Prostate gland (tissue), 2 donors: ENCODE data around the gene ZNF222. TPM values are rescaled to one million over a fixed set of nuclear protein-coding genes. Genes with fewer than 3 reads are reported as not detected.

Experiments
- DNase-seq: peaks from one replicate; pipeline ENCODE4 v3.0.0-alpha.2; 2019; ENCODE audit warnings: low spot score
- H3K27ac ChIP-seq, 2 donors: fragments of 200-600 bp; sonication (generic); 2 replicates each; pipeline ENCODE4 v1.5.1; 2017 to 2019
- H3K27me3 ChIP-seq: fragments of 200-600 bp; sonication (generic); replicated peaks from 2 replicates; pipeline ENCODE4 v1.5.1; 2019; ENCODE audit not compliant: insufficient read depth
- H3K36me3 ChIP-seq, 2 donors: fragments of 200-600 bp; sonication (generic); 1 replicate in 1 of 2; 2 replicates in 1 of 2; pipeline versions ENCODE4 v1.5.1 to v1.8.1; 2017 to 2019
- H3K4me1 ChIP-seq: fragments of 200-600 bp; sonication (generic); replicated peaks from 2 replicates; pipeline ENCODE4 v1.5.1; 2019
- H3K4me3 ChIP-seq, 2 donors: fragments of 200-600 bp; sonication (generic); 2 replicates each; pipeline ENCODE4 v1.5.1; 2017 to 2019
- H3K9me3 ChIP-seq: fragments of 200-600 bp; sonication (generic); 2 replicates; pipeline ENCODE4 v1.5.1; 2017
- POLR2A ChIP-seq: fragments of 450-650 bp; IDR thresholded peaks from one replicate; pipeline ENCODE4 v1.6.1; 2016; ENCODE audit warnings: antibody characterized with exemption, mild to moderate bottlenecking
- POLR2AphosphoS5 ChIP-seq: sonication (generic); formaldehyde crosslinking; IDR thresholded peaks from one replicate; pipeline ENCODE4 v1.6.1; 2017; ENCODE audit warnings: antibody characterized with exemption
- WGBS: methylation state at CpG from one replicate; pipeline ENCODE4 v1.1.5; 2018; 5-methylcytosine and 5-hydroxymethylcytosine counted together
- intact Hi-C: fragments of 100-400 bp; cut with DNase I; formaldehyde crosslinking; loops from one replicate; pipeline ENCODE4 v1.14.2; 2022
- total RNA-seq, 2 donors: library from RNA; depleted of rRNA; stranded (reverse); fragments of >200 nt; gene quantifications; one replicate each; pipeline ENCODE4 v1.1.0, GENCODE V29; 2016
- TF ChIP-seq, protein P1 (sequence below), 4 experiments: fragments of 200-600 bp in 2 of 4; fragments of 450-650 bp in 2 of 4; sonication (generic) in 2 of 4; IDR thresholded peaks; 1 replicate in 3 of 4; 2 replicates in 1 of 4; pipeline ENCODE4 v1.5.1; 2016 to 2019; ENCODE audit warnings: antibody characterized with exemption in 4 of 4, mild to moderate bottlenecking in 2 of 4, moderate library complexity in 2 of 4

The ZNF222 gene
- total RNA-seq, 2 donors from 2014 or later, result 3.7 to 6.1 TPM

DNA sequence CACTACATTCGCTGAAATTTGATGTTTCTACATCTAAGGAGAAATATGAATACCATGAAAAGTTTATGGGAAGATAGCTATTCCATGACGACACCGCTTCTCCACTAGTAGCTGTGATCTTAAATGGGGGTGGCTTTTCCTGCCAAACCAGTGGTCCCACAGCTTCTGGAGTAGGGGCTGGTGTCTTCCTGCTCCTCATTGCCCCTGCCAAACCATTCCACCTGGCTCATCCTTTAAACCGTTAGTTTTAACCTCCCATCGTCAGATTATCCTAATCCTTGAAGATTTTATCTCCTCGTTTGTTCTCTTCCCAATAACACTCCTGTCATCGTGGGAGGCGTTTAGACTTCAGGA lies 23.0 kb upstream of the ZNF222 start:
- Histone ChIP-seq H3K36me3 (peaks cover 0 to 3% of the 10 kb centered on the region in 2 donors), H3K27ac (peak overlapping the region in 1 of 2 donors; percentile 67), H3K9me3 (no peaks in the 10 kb centered on the region), H3K27me3 (no peaks in the 10 kb centered on the region), H3K4me1 (no peaks in the 10 kb centered on the region), H3K4me3 (peak overlapping the region; percentile 61 to 64)
- no peak for DNase-seq
- intact Hi-C loops, result loop anchor here (10.0 kb wide), 1 partner anchor 93 kb away; the partner anchor contains the start of gene ZNF224
- WGBS, result 7% methylated on average over 8 of the region's 8 CpGs
- TF ChIP-seq POLR2A (no peak), POLR2AphosphoS5 (no peak)
- TF ChIP-seq, protein P1, sequence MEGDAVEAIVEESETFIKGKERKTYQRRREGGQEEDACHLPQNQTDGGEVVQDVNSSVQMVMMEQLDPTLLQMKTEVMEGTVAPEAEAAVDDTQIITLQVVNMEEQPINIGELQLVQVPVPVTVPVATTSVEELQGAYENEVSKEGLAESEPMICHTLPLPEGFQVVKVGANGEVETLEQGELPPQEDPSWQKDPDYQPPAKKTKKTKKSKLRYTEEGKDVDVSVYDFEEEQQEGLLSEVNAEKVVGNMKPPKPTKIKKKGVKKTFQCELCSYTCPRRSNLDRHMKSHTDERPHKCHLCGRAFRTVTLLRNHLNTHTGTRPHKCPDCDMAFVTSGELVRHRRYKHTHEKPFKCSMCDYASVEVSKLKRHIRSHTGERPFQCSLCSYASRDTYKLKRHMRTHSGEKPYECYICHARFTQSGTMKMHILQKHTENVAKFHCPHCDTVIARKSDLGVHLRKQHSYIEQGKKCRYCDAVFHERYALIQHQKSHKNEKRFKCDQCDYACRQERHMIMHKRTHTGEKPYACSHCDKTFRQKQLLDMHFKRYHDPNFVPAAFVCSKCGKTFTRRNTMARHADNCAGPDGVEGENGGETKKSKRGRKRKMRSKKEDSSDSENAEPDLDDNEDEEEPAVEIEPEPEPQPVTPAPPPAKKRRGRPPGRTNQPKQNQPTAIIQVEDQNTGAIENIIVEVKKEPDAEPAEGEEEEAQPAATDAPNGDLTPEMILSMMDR (IDR thresholded peaks at IDR 0.05), result no peak

DNA sequence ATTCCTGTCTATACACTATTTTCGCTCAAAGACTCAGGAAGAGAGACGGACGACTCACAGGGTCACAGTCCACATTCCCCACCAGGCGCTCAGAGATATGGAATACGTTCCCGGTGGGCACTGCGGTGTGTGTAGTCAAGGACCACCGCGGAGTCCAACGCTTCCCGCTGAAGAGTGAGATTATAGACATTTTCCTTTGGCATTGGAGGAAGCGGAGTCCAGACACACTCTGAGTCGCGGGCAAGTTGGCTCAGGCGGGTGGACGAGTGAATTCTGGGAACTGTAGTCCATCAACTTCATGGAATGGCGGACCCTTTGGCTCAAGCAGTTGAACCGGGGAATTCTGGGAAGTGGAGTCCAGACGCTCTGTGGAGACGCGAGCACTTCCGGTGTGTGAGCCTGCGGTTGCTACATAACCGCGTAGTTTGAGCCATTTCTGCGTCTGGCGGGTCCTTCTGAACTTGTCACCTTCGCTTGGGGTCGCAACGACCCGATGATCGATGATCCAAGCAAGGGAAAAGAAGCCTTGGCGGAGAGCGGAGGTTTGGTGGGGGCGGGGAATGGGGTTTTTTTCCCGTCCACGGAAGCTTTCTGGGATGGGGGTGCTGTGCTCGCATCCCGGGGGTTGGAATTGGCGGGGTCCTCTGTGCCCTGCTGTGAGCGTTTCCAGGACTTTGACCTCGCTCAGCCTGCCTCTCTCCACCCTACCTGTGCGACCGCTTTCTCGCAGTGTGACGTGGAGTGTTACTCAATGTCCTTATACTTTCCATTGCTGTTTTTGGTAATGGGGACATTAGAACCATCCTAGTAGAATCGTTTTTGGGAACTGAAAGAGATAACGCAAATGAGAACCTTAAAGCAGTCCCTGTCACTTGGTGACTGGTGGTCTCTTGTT lies 22.4 kb upstream of the ZNF222 start, which contains the start of gene ZNF230:
Gene ZNF230, plus strand, starts transcription at position 392 of the 895 bp plus-strand sequence. CDS start 4,122 bp downstream, outside the sequence.
- H3K4me3 ChIP-seq, result peak within 1 kb of the TSS; percentile 61 to 64
- peak; percentile 95 for DNase-seq
- H3K4me1 ChIP-seq, result no peaks in the 10 kb centered on the region
- TF ChIP-seq POLR2A (peak; percentile 20), POLR2AphosphoS5 (peak; percentile 96)
- TF ChIP-seq, protein P1 (IDR thresholded peaks at IDR 0.05), result no peak
- intact Hi-C loops, result loop anchor here (10.0 kb wide), 1 partner anchor 92 kb away; the partner anchor contains the start of gene ZNF224
- peaks cover 0 to 9% of the 10 kb centered on the region in 2 donors for H3K36me3 ChIP-seq
- H3K9me3 ChIP-seq, result no peaks in the 10 kb centered on the region
- no peaks in the 10 kb centered on the region for H3K27me3 ChIP-seq
- WGBS, result under 1% methylated on average over 48 of the region's 48 CpGs
- peak within 1 kb of the TSS; percentile 66 to 67 for H3K27ac ChIP-seq

DNA sequence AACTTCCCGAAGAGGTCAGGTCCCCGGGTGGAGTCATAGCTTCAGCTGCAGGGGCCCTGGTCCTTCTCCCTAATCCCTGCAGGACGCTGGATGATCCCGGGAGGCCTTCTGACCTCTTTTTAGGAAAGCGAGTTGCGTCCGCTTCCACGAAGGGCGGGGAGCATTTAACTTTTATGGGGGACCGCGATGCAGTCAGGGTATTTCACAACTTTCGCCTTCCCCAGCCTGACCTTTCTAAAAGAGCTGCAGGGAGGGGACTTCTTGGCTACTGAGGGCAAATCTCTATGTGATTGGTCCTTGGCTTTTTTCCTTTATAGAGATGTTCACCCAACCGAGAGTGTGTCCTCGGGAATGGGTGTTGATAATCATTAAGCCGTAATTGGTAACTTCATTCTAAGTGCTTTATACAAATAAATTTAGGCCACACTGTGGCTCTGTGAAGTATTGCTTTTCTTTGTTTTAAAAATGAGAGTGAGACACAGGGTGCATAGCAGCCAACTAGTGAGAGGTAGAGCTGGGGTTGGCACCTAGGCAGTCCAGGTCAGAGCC lies 21.6 kb upstream of the ZNF222 start:
- peak overlapping the region; percentile 61 to 64 for H3K4me3 ChIP-seq
- H3K27ac ChIP-seq, result peak overlapping the region; percentile 66 to 67
- DNase-seq, result no peak
- 4% methylated on average over 15 of the region's 15 CpGs for whole genome bisulfite sequencing
- no peaks in the 10 kb centered on the region for H3K4me1 ChIP-seq
- intact Hi-C loops, result loop anchor here (10.0 kb wide), 1 partner anchor 91 kb away; the partner anchor contains the start of gene ZNF224
- H3K36me3 ChIP-seq, result peaks cover 0 to 17% of the 10 kb centered on the region in 2 donors
- TF ChIP-seq POLR2A (no peak), POLR2AphosphoS5 (no peak)
- TF ChIP-seq, protein P1 (IDR thresholded peaks at IDR 0.05), result no peak
- no peaks in the 10 kb centered on the region for H3K27me3 ChIP-seq
- no peaks in the 10 kb centered on the region for H3K9me3 ChIP-seq

DNA sequence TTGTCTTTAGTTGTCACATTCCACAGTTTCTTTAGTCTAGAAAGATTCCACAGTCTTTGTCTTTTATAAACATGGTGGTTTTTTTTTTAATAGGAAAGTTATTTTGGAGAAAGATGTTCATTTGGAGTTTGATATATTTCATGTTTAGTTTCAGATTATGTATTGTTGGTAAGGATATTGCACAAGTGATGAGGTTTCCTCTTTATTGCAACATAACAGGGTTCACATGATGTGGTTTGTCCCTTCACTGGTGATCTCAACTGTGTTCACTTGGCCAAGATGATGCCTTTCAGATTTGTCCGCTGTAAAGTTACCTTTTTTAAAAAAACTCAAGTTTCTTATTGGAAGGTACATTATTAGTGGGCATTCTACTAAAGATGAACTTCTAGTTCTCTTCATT lies 19.2 kb upstream of the ZNF222 start:
- H3K36me3 ChIP-seq, result peaks cover 21 to 40% of the 10 kb centered on the region in 2 donors
- no peak overlapping the region for H3K4me3 ChIP-seq
- H3K27ac ChIP-seq, result no peak overlapping the region
- H3K9me3 ChIP-seq, result no peaks in the 10 kb centered on the region
- intact Hi-C loops, result loop anchor here (10.0 kb wide), 1 partner anchor 89 kb away; the partner anchor contains the start of gene ZNF224
- H3K4me1 ChIP-seq, result no peaks in the 10 kb centered on the region
- H3K27me3 ChIP-seq, result no peaks in the 10 kb centered on the region
- 88% methylated on average over 1 of the region's 1 CpG for WGBS
- DNase-seq, result no peak
- no peak for TF ChIP-seq POLR2A

DNA sequence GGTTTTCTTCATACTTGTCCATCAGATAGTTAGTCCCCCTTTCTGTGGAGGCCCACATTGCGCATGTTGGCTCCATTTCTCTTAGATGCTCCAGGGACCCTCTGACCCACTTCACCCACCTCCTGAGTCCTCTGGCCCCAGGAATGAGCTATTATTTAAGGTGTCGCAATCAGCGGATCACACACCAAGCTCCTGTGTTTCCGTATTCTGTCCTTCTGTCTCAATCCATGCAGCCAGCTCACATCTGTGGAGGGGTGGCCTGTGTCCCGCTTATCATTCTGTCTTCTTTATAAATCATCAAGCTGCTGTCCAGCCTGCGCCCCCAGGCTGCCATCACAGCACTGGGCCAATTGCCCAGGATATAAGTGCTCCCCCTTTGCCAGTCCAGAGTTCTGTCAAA lies 17.7 kb upstream of the ZNF222 start:
- no peak for DNase-seq
- H3K27ac ChIP-seq, result no peak overlapping the region
- no peaks in the 10 kb centered on the region for H3K9me3 ChIP-seq
- no peak for TF ChIP-seq POLR2AphosphoS5
- TF ChIP-seq, protein P1 (IDR thresholded peaks at IDR 0.05), result no peak
- no peak for TF ChIP-seq POLR2A
- no peaks in the 10 kb centered on the region for H3K4me1 ChIP-seq
- intact Hi-C loops, result loop anchor here (10.0 kb wide), 1 partner anchor 87 kb away; the partner anchor contains the start of gene ZNF224
- no peaks in the 10 kb centered on the region for H3K27me3 ChIP-seq
- H3K4me3 ChIP-seq, result no peak overlapping the region
- WGBS, result over 99% methylated on average over 6 of the region's 6 CpGs
- peaks cover 23 to 45% of the 10 kb centered on the region in 2 donors for H3K36me3 ChIP-seq
